ENCODE data around the gene MDP1.

Gene MDP1

GRCh38 chr14:24198814-24199524, 16.9 kb downstream of the MDP1 start:
- no peak for DNase-seq (ENCODE audit: low read depth, low spot score)

- DNase-seq (ENCODE audit: low read depth, low spot score), result no peak
Measured at GRCh38 chr14:24197056-24197450, 18.8 kb downstream of the MDP1 start.

GRCh38 chr14:24196071-24197055, 19.5 kb downstream of the MDP1 start:
- no peak for DNase-seq (ENCODE audit: low read depth, low spot score)

DNA sequence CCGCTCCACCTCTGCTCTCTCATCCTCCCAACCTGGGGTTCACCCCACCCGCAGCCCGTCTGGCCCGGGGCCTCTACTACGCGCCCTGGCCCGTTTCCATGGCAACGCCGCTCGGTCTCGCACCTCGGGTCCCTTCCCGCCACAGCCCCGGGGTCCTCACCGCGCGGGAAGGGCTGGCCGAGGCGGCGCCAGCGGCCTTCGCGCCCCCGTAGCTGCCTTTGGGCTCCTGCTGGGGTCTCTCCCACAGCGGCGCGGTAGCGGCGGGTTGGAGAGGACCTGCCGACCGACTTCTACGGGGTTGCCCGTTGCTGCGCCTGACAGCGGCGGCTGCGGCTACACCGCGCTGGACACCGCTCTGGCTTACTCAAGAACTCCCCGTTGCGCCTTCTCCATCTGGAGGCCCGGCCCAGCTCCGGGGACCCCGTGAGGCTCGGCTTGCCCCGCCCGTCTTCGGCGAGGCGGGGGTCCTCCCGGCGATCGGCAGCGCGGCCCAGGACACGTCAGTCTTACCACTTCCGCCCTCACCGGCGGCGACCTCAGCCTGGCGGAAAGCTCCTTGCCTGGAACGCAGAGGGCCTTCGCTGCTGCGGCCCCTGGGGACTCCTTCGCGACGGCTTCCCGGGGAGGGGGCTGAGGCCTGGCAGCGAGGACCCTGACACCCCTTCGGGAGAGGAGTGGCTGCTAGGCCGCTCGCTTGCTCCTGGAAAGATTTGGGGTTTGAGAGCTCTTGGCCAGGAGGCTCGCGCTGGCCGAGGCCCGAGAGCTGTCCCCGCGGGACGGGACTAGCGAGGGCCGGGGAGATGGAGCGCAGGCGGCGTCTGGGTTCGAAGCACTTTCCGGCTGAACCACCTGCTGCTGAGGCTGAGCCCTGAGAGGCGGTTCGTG, 20.4 kb downstream of the MDP1 start, which contains the start of gene TM9SF1:
Gene TM9SF1 (minus strand): TSS at position 256 of the 885 bp plus-strand sequence. CDS start 422 bp downstream, outside the sequence.
- peak; percentile 74 for DNase-seq (ENCODE audit: low read depth, low spot score)

DNA sequence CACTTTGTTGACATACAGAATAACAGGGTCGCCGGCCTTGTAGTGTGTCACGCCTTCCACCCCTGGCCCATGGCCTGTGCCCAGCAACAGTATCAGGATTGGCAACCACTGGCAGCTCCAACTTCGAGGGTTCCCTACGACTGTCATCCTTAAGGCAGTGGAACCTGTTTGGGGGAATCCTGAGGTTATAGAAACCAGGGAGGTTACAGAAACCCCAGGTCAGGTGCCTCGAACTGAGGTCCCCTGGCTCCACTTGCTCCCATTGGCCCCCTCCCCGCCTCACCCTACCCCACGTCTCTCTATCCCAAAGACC, 21.0 kb downstream of the MDP1 start:
- DNase-seq (ENCODE audit: low read depth, low spot score), result no peak

DNA sequence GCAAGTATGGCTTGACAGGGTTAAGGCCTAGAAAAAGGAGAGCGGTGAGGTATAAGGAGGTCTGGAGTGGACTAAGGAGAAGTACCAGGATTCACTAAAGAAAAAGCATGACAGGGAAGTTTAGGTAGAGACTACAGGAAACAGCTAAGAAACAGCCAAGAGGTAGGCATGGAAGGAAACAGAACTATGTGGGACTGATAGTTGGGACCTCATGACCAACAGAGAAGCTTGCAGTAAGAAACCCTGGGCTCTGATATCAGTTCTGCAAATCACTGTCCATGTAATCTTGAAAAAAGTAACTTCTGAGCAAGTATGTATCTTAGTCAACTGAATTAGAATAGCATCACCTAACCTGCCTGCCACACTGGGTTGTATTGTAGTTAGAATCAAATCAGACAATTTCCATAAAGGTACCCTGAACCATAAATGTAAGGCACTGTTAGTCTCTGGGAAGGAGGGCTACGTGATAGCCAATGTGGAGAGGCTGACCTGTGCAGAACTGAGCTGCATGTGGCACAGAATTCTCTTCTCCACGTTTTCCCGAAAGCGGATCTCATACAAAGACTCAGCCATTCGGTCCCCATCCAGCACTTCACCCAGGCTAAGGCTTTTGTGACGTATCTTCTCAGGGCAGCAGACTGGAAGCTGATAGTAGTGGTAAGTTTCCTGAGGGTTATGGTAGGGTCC, 21.5 kb downstream of the MDP1 start:
- no peak for DNase-seq (ENCODE audit: low read depth, low spot score)

DNA sequence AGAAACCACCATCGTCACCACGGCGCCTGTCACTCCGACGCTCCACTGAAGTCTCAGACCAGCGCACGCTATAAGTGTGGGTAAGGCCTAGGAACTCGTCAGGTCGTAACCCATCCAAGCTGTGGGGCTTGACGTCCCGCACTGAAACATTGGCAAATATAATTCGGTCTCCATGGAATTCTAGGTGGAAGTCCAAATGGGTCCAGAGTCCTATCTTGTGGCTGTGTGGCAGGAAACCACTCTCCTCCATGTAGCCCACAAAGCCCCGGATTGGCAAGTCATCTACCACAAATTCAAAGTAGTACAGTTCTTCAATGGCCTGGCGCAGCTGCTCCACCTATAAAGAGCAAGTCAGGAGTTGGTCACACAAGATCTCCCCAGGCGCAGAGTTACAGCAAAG, 22.9 kb downstream of the MDP1 start:
- DNase-seq (ENCODE audit: low read depth, low spot score), result no peak

DNA sequence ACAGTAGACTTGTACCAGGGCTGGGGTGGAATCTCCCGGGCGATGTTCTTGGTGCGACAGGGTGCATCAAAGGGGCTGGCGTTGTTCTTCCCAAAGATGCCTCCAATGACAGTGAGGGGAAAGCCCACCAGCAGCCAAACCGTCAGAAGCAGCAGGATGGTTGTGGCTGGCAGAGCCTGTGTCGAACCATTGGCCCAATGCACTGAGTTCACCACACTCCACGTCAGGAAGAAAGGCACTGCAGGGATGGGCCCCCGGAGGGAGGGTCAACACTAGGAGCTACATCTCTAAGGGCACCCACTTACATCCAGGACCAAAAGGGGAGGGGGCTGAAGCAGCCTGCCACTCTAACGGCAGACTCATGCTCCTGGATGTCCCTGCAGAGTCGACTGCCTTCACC, 25.4 kb downstream of the MDP1 start:
- no peak for DNase-seq (ENCODE audit: low read depth, low spot score)

GRCh38 chr14:24189460-24189859, 26.4 kb downstream of the MDP1 start:
- DNase-seq (ENCODE audit: low read depth, low spot score), result no peak

- no peak for DNase-seq (ENCODE audit: low read depth, low spot score)
Measured at GRCh38 chr14:24189059-24189375, 26.8 kb downstream of the MDP1 start.

GRCh38 chr14:24188251-24189058, 27.4 kb downstream of the MDP1 start, which contains the start of gene IPO4:
TSS of gene IPO4 (minus strand) at chr14:24188816. CDS start at chr14:24188787, 29 bp downstream.
- peak; percentile 86 for DNase-seq (ENCODE audit: low read depth, low spot score)

DNA sequence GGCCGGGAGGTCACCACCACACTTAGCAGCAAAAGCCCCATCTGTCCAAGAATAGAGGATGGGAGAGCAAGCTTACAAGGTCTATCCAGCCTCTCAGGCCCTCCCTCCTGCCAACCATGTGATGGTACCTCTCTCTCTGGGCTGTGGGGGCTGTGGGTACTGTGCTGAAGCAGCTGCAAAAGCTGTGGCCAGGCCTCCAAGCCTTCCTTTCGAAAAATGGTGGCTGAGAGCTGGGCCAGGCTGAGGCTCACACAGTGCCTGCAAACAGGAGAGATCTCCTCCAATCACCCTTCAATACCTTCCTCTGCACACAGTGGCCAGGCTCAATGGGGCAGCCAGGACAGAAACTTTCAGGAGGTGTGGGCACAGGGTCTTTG, 28.3 kb downstream of the MDP1 start:
- DNase-seq (ENCODE audit: low read depth, low spot score), result no peak

DNA sequence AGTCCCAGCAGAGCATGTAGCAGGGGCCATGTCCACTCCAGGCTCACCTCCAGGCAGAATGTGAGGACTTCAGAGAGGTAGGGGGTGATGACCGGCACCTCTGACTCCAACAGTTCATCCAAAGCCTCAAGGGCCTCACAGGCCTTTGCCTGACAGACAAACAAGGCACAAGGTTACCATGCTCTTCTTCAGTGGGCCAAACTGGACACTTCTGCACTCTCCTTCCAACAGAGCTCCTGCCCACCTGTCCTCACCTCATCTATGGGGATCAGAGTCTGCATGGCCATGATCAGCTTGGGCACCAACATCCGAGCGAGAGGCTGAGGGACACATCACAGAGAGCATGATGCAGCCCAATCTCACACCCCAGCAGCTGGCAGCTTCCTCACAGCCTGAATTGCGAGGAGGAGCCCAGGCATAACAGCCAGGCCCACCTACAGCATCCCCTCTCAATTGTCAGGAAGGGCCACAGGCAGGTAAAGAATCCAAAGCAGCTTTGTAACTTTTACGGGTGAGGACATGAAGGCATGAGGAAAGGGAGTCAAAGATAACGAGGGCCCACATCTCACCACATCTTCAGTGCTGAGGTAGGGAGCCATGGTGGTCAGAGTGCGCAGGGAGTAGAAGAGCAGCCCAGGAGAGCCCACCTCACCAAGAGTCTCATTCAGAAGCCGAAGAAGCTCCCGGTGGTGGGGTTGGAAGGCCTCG, 28.9 kb downstream of the MDP1 start:
- DNase-seq (ENCODE audit: low read depth, low spot score), result no peak

GRCh38 chr14:24185741-24186140, 30.1 kb downstream of the MDP1 start:
- no peak for DNase-seq (ENCODE audit: low read depth, low spot score)

GRCh38 chr14:24185026-24185425, 30.8 kb downstream of the MDP1 start:
- DNase-seq (ENCODE audit: low read depth, low spot score), result no peak

DNA sequence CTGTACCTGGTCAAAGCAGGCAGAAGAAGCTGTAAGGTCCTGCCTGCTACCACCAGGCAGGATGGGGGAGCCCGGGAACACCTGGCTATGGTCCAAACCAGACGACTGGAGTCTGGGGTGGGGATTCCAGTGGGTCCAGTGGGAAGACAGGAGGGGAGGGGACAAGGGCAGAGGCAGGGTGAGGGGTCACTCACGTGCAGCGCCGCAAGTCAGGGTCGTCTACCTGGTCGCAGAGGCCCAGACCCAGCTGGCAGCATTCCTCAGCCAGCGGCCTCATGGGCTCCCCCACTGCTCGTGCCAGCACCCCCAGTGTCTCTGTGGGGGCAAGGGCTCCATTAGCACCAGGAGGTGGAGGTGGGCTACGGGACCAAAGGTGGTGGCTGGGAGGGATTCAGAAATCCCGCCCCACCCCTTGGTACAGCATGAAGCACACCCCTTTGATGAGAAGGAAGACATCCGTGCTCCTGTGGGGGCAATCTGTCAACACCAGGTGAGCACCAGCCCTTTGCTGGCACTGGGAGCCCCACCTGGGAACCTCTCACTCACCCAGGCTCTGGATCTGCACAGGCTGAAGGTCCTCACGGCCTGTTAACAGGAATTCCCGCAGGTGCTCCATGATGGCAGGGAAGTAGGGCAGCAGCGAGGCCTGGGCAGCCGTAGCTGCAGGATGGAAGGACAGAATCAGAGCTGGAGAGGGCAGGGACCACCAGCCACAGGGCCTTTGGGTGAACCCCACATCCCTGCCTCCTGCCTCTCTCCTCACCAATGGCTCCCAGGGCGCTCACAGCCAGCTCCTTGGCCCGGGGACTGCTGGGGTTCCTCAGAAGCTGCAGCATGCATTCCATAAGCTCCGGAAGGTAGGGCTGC, 31.5 kb downstream of the MDP1 start:
- no peak for DNase-seq (ENCODE audit: low read depth, low spot score)

DNA sequence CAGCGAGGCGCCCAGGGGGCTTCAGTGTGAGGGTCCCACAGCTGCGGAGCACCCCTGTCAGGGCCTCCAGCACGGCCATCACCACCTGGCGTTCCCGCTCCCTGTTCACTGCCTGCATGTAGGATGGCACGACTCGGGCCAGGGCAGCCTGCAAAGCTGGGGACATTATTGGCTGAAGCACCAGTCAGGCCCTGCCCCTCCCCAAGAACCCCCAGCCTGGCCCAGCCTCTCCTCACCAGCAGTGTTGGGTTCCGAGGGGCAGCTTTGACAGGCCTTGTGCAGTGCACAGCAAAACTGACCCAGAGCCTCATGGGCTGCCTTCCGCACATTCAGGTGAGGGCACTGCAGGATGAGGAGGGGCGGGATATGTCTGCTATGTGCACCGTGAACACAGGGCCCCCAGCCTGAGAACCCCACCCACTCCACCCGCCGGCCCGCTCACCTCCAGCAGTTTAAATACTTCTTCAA, 32.8 kb downstream of the MDP1 start:
- no peak for DNase-seq (ENCODE audit: low read depth, low spot score)

DNA sequence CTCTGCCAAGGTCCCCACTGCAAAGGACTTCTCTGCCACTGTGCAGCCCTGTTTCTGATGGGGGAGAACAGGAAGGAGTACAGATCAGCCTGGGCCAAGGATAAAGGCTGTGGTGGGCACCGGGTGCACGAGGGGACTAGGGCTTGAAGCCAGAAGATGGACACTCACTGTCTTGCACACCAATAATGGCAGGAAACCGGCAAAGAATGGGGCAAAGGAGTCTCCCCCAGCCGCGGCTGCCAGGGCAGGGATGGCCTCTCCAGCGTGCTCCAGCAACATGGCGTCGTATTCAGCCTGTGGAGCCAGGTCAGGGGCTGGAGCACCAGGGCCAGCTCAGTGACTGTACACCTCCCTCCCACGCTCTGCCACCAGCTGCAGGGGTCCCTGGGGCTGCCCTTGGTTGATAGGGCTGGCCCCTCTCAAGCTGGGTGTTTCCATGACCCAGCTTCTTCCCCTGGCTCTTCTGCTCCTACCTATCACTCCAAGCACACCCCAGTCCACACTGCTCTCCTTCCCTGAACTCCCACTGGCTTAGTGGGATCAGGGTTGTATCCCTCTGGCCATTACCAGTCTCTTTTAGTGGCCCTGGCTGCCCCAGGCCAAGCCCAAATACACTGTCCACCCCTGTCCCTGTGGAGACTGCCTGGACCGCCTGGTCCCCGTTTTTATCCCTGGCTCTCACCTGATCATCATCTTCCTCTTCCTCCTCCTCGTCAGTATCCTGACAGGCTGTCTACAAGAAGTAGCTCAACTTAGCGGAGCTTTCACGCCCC, 33.6 kb downstream of the MDP1 start:
- DNase-seq (ENCODE audit: low read depth, low spot score), result no peak

All from brain pericyte (primary cell).